Activated CD4-positive, alpha-beta T cell treated with anti-CD3 and anti-CD28 coated beads, Interleukin-2, amount 50 U/mL, for 48 hours (primary cell): ENCODE data around the gene SEMA6B.
"Not testable (repeated sequence)": the region's sequence is repeated elsewhere in the genome, so short reads cannot be mapped to it uniquely, and the experiment has no call there.

Experiments used
- DNase-seq, 2 experiments: peaks; one replicate each; pipeline ENCODE4 v3.0.0-alpha.2; 2020

The SEMA6B gene

GRCh38 chr19:4559569-4559968, at the start of gene SEMA6B:
SEMA6B (minus strand) TSS chr19:4559684; CDS start chr19:4558457, 1,227 bp downstream.
- no peak for DNase-seq

GRCh38 chr19:4606921-4607678, 47.6 kb upstream of the SEMA6B start:
- DNase-seq = no peak

GRCh38 chr19:4606181-4606580, 46.7 kb upstream of the SEMA6B start:
- DNase-seq = no peak

GRCh38 chr19:4604912-4605311, 45.4 kb upstream of the SEMA6B start:
- no peak for DNase-seq

GRCh38 chr19:4602915-4603314, 43.4 kb upstream of the SEMA6B start:
- no peak for DNase-seq

GRCh38 chr19:4602173-4602788, 42.8 kb upstream of the SEMA6B start:
- no peak for DNase-seq

- DNase-seq = no peak
Measured at GRCh38 chr19:4600893-4601292, 41.4 kb upstream of the SEMA6B start.

GRCh38 chr19:4600082-4600481, 40.6 kb upstream of the SEMA6B start:
- DNase-seq = no peak

GRCh38 chr19:4598712-4599111, 39.2 kb upstream of the SEMA6B start:
- DNase-seq = no peak

- DNase-seq = peak; percentile 49 to 51
Measured at GRCh38 chr19:4597975-4598671, 38.6 kb upstream of the SEMA6B start.

GRCh38 chr19:4597278-4597974, 37.9 kb upstream of the SEMA6B start:
- DNase-seq = peak in 1 of 2 experiments; percentile 19

GRCh38 chr19:4596033-4596904, 36.8 kb upstream of the SEMA6B start:
- no peak for DNase-seq

GRCh38 chr19:4595158-4595557, 35.7 kb upstream of the SEMA6B start:
- DNase-seq = not testable (repeated sequence)

GRCh38 chr19:4594201-4594600, 34.7 kb upstream of the SEMA6B start:
- DNase-seq = no peak

GRCh38 chr19:4593409-4593851, 33.9 kb upstream of the SEMA6B start:
- no peak for DNase-seq

- DNase-seq = no peak
Measured at GRCh38 chr19:4592445-4592844, 33.0 kb upstream of the SEMA6B start.

GRCh38 chr19:4591320-4591719, 31.8 kb upstream of the SEMA6B start:
- no peak for DNase-seq

- DNase-seq = no peak
Measured at GRCh38 chr19:4590559-4590958, 31.1 kb upstream of the SEMA6B start.

- no peak for DNase-seq
Measured at GRCh38 chr19:4589579-4590410, 30.3 kb upstream of the SEMA6B start.

- no peak for DNase-seq
Measured at GRCh38 chr19:4588291-4588761, 28.8 kb upstream of the SEMA6B start.

GRCh38 chr19:4587527-4587926, 28.0 kb upstream of the SEMA6B start:
- DNase-seq = no peak
